Activated CD4-positive, CD25-positive, alpha-beta regulatory T cell (primary cell): ENCODE measurements around the gene PIGQ.

Source experiments
- DNase-seq, 4 experiments: peaks; one replicate each; lab custom pipeline; 2025; lab: John Stamatoyannopoulos, UW

PIGQ gene

GRCh38 chr16:628321-629061 lies 58.7 kb downstream of the PIGQ start:
- DNase-seq, result no peak

- no peak for DNase-seq
Measured at GRCh38 chr16:629185-629832, 59.5 kb downstream of the PIGQ start.

- no peak for DNase-seq
Measured at GRCh38 chr16:629833-630248, 60.1 kb downstream of the PIGQ start.

- no peak for DNase-seq
Measured at GRCh38 chr16:630249-630814, 60.6 kb downstream of the PIGQ start.

GRCh38 chr16:630815-631405 lies 61.1 kb downstream of the PIGQ start, which contains the start of gene WFIKKN1:
Gene WFIKKN1 (plus strand): TSS chr16:630985. CDS start chr16:631254, 269 bp downstream.
- no peak for DNase-seq

GRCh38 chr16:631808-632358 lies 62.1 kb downstream of the PIGQ start:
- DNase-seq, result no peak

- no peak for DNase-seq
Measured at GRCh38 chr16:632486-633335, 62.9 kb downstream of the PIGQ start.

GRCh38 chr16:633336-634050 lies 63.7 kb downstream of the PIGQ start:
- no peak for DNase-seq
